ENCODE measurements around the gene PATZ1. TPM values are rescaled to one million over a fixed set of nuclear protein-coding genes. Genes with fewer than 3 reads are reported as not detected.

Gene PATZ1
- total and polyA plus RNA-seq, 2 experiments from 2014 or later, result 23.2 to 56.8 TPM

DNA sequence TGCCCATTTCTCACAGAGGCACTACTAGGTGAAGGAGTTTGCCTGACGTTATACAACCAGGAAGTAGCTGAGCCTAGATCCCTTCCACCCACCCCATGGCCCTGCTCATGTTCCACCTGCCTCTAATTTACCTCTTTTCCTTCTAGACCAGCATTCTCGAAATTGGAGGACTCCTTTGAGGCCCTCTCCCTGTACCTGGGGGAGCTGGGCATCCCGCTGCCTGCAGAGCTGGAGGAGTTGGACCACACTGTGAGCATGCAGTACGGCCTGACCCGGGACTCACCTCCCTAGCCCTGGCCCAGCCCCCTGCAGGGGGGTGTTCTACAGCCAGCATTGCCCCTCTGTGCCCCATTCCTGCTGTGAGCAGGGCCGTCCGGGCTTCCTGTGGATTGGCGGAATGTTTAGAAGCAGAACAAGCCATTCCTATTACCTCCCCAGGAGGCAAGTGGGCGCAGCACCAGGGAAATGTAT lies 68.0 kb downstream of the PATZ1 start:
- H3K27ac ChIP-seq (ENCODE audit: low read depth), result no peak overlapping the region
- no peaks in the 10 kb centered on the region for H3K79me2 ChIP-seq (replicated peaks; ENCODE audit: insufficient read depth)
- peaks cover 20% of the 10 kb centered on the region for H3K36me3 ChIP-seq (ENCODE audit: insufficient read depth)
- ATAC-seq (no peak), DNase-seq (ENCODE audit: low spot score) (no peak)
- H3K4me3 ChIP-seq, result no peak overlapping the region
- Mint-ChIP-seq H3K27ac (no peak overlapping the region), H3K9me3 (no peaks in the 10 kb centered on the region), H3K4me3 (no peak overlapping the region), H3K27me3 (ENCODE audit: insufficient read depth, low read depth, poor library complexity) (peaks cover 2% of the 10 kb centered on the region), H3K4me1 (peaks cover 3% of the 10 kb centered on the region; the same call in 2 of the 3 replicates), H3K36me3 (ENCODE audit: low read depth) (peaks cover 39% of the 10 kb centered on the region)
- H4K20me1 ChIP-seq (replicated peaks; ENCODE audit: insufficient read depth), result no peaks in the 10 kb centered on the region
- H3K27me3 ChIP-seq (ENCODE audit: insufficient read depth), result no peaks in the 10 kb centered on the region
- no peaks in the 10 kb centered on the region for H3K4me1 ChIP-seq (ENCODE audit: insufficient read depth)
- H3K4me2 ChIP-seq, result no peak overlapping the region
- H2AFZ ChIP-seq, result no peak overlapping the region
- no peaks in the 10 kb centered on the region for H3K9me2 ChIP-seq (ENCODE audit: insufficient read depth)
- TF ChIP-seq EZH2 (IDR thresholded peaks at IDR 0.05; ENCODE audit: low read depth, unreplicated experiment), result no peak
- TF ChIP-seq, protein P1, sequence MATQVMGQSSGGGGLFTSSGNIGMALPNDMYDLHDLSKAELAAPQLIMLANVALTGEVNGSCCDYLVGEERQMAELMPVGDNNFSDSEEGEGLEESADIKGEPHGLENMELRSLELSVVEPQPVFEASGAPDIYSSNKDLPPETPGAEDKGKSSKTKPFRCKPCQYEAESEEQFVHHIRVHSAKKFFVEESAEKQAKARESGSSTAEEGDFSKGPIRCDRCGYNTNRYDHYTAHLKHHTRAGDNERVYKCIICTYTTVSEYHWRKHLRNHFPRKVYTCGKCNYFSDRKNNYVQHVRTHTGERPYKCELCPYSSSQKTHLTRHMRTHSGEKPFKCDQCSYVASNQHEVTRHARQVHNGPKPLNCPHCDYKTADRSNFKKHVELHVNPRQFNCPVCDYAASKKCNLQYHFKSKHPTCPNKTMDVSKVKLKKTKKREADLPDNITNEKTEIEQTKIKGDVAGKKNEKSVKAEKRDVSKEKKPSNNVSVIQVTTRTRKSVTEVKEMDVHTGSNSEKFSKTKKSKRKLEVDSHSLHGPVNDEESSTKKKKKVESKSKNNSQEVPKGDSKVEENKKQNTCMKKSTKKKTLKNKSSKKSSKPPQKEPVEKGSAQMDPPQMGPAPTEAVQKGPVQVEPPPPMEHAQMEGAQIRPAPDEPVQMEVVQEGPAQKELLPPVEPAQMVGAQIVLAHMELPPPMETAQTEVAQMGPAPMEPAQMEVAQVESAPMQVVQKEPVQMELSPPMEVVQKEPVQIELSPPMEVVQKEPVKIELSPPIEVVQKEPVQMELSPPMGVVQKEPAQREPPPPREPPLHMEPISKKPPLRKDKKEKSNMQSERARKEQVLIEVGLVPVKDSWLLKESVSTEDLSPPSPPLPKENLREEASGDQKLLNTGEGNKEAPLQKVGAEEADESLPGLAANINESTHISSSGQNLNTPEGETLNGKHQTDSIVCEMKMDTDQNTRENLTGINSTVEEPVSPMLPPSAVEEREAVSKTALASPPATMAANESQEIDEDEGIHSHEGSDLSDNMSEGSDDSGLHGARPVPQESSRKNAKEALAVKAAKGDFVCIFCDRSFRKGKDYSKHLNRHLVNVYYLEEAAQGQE (IDR thresholded peaks at IDR 0.05; ENCODE audit: unreplicated experiment), result no peak
- no peak for TF ChIP-seq NANOG (IDR thresholded peaks at IDR 0.05; ENCODE audit: borderline replicate concordance)
- TF ChIP-seq, protein P2, sequence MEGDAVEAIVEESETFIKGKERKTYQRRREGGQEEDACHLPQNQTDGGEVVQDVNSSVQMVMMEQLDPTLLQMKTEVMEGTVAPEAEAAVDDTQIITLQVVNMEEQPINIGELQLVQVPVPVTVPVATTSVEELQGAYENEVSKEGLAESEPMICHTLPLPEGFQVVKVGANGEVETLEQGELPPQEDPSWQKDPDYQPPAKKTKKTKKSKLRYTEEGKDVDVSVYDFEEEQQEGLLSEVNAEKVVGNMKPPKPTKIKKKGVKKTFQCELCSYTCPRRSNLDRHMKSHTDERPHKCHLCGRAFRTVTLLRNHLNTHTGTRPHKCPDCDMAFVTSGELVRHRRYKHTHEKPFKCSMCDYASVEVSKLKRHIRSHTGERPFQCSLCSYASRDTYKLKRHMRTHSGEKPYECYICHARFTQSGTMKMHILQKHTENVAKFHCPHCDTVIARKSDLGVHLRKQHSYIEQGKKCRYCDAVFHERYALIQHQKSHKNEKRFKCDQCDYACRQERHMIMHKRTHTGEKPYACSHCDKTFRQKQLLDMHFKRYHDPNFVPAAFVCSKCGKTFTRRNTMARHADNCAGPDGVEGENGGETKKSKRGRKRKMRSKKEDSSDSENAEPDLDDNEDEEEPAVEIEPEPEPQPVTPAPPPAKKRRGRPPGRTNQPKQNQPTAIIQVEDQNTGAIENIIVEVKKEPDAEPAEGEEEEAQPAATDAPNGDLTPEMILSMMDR (conservative IDR thresholded peaks at IDR 0.05; ENCODE audit: low read depth in 2 of 2), result no peak
- TF ChIP-seq CREB1 (CRISPR knock-in tag; IDR thresholded peaks at IDR 0.05; ENCODE audit: low read depth), result no peak
- no peak for TF ChIP-seq POLR2AphosphoS5 (IDR thresholded peaks at IDR 0.05; ENCODE audit: low read depth)
- no peak for TF ChIP-seq STAT1 (IDR thresholded peaks at IDR 0.05; ENCODE audit: unreplicated experiment)
- no peak for TF ChIP-seq ZNF331 (CRISPR knock-in tag; IDR thresholded peaks at IDR 0.05; ENCODE audit: low read depth)
- TF ChIP-seq ZNF114 (CRISPR knock-in tag; IDR thresholded peaks at IDR 0.05), result no peak
- TF ChIP-seq, protein P3, sequence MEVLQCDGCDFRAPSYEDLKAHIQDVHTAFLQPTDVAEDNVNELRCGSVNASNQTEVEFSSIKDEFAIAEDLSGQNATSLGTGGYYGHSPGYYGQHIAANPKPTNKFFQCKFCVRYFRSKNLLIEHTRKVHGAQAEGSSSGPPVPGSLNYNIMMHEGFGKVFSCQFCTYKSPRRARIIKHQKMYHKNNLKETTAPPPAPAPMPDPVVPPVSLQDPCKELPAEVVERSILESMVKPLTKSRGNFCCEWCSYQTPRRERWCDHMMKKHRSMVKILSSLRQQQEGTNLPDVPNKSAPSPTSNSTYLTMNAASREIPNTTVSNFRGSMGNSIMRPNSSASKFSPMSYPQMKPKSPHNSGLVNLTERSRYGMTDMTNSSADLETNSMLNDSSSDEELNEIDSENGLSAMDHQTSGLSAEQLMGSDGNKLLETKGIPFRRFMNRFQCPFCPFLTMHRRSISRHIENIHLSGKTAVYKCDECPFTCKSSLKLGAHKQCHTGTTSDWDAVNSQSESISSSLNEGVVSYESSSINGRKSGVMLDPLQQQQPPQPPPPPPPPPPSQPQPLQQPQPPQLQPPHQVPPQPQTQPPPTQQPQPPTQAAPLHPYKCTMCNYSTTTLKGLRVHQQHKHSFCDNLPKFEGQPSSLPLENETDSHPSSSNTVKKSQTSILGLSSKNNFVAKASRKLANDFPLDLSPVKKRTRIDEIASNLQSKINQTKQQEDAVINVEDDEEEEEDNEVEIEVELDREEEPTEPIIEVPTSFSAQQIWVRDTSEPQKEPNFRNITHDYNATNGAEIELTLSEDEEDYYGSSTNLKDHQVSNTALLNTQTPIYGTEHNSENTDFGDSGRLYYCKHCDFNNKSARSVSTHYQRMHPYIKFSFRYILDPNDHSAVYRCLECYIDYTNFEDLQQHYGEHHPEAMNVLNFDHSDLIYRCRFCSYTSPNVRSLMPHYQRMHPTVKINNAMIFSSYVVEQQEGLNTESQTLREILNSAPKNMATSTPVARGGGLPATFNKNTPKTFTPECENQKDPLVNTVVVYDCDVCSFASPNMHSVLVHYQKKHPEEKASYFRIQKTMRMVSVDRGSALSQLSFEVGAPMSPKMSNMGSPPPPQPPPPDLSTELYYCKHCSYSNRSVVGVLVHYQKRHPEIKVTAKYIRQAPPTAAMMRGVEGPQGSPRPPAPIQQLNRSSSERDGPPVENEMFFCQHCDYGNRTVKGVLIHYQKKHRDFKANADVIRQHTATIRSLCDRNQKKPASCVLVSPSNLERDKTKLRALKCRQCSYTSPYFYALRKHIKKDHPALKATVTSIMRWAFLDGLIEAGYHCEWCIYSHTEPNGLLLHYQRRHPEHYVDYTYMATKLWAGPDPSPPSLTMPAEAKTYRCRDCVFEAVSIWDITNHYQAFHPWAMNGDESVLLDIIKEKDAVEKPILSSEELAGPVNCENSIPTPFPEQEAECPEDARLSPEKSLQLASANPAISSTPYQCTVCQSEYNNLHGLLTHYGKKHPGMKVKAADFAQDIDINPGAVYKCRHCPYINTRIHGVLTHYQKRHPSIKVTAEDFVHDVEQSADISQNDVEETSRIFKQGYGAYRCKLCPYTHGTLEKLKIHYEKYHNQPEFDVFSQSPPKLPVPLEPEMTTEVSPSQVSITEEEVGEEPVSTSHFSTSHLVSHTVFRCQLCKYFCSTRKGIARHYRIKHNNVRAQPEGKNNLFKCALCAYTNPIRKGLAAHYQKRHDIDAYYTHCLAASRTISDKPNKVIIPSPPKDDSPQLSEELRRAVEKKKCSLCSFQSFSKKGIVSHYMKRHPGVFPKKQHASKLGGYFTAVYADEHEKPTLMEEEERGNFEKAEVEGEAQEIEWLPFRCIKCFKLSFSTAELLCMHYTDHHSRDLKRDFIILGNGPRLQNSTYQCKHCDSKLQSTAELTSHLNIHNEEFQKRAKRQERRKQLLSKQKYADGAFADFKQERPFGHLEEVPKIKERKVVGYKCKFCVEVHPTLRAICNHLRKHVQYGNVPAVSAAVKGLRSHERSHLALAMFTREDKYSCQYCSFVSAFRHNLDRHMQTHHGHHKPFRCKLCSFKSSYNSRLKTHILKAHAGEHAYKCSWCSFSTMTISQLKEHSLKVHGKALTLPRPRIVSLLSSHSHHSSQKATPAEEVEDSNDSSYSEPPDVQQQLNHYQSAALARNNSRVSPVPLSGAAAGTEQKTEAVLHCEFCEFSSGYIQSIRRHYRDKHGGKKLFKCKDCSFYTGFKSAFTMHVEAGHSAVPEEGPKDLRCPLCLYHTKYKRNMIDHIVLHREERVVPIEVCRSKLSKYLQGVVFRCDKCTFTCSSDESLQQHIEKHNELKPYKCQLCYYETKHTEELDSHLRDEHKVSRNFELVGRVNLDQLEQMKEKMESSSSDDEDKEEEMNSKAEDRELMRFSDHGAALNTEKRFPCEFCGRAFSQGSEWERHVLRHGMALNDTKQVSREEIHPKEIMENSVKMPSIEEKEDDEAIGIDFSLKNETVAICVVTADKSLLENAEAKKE (CRISPR knock-in tag; IDR thresholded peaks at IDR 0.05), result no peak
- no peak for TF ChIP-seq JUNB (IDR thresholded peaks at IDR 0.05; ENCODE audit: unreplicated experiment)
- no peak for TF ChIP-seq EZH2phosphoT487 (IDR thresholded peaks at IDR 0.05; ENCODE audit: unreplicated experiment)
- TF ChIP-seq, protein P4, sequence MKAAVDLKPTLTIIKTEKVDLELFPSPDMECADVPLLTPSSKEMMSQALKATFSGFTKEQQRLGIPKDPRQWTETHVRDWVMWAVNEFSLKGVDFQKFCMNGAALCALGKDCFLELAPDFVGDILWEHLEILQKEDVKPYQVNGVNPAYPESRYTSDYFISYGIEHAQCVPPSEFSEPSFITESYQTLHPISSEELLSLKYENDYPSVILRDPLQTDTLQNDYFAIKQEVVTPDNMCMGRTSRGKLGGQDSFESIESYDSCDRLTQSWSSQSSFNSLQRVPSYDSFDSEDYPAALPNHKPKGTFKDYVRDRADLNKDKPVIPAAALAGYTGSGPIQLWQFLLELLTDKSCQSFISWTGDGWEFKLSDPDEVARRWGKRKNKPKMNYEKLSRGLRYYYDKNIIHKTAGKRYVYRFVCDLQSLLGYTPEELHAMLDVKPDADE (IDR thresholded peaks at IDR 0.05), result no peak
- H3F3A ChIP-seq (replicated peaks; ENCODE audit: low read depth), result no peaks in the 10 kb centered on the region

Data from GM23338 (cell line).